ENCODE data around the gene RHBDL1.

- TF ChIP-seq CTCF (IDR thresholded peaks at IDR 0.05; ENCODE audit: extremely low read depth in 1 of 2, insufficient read depth in 1 of 2, low read depth in 1 of 2, low read length in 2 of 2) = no peak
- TF ChIP-seq EZH2 (IDR thresholded peaks at IDR 0.05; ENCODE audit: borderline replicate concordance, low read depth, low read length, severe bottlenecking) = peak; percentile 86
- no peak for TF ChIP-seq POLR2A (IDR thresholded peaks at IDR 0.05; ENCODE audit: low read depth, low read length)
- TF ChIP-seq JUN (IDR thresholded peaks at IDR 0.05; ENCODE audit: borderline replicate concordance, insufficient read depth, insufficient read length, low read depth) = no peak
Measured at GRCh38 chr16:700684-701584, 25.5 kb downstream of the RHBDL1 start.

Measured in endothelial cell of umbilical vein (primary cell).